Ishikawa (cell line): Measurements from ENCODE around the gene IL17RE.

Experiments
- CEBPB ChIP-seq: IDR thresholded peaks from 2 replicates; pipeline ENCODE4 v1.6.1; 2012
- CREB1 ChIP-seq: IDR thresholded peaks from 2 replicates; pipeline ENCODE4 v1.6.1; 2012; ENCODE audit warnings: low read depth
- EGR1 ChIP-seq: IDR thresholded peaks from 2 replicates; pipeline ENCODE4 v1.6.1; 2012
- EP300 ChIP-seq: IDR thresholded peaks from 2 replicates; pipeline ENCODE4 v1.6.1; 2012; ENCODE audit warnings: borderline replicate concordance
- FOXM1 ChIP-seq: IDR thresholded peaks from 2 replicates; pipeline ENCODE4 v1.6.1; 2012; ENCODE audit warnings: low read depth, borderline replicate concordance
- MAX ChIP-seq: IDR thresholded peaks from 2 replicates; pipeline ENCODE4 v1.6.1; 2012
- NFIC ChIP-seq: IDR thresholded peaks from 2 replicates; pipeline ENCODE4 v1.6.1; 2012
- RAD21 ChIP-seq: IDR thresholded peaks from 2 replicates; pipeline ENCODE4 v1.6.1; 2012; ENCODE audit warnings: low read depth
- TAF1 ChIP-seq: IDR thresholded peaks from 2 replicates; pipeline ENCODE4 v1.6.1; 2012; ENCODE audit warnings: low read depth, mild to moderate bottlenecking
- TCF12 ChIP-seq: IDR thresholded peaks from 2 replicates; pipeline ENCODE4 v1.6.1; 2012; ENCODE audit warnings: low read depth
- TEAD4 ChIP-seq: IDR thresholded peaks from 2 replicates; pipeline ENCODE4 v1.6.1; 2012
- USF1 ChIP-seq: IDR thresholded peaks from 2 replicates; pipeline ENCODE4 v1.6.1; 2012
- YY1 ChIP-seq: IDR thresholded peaks from 2 replicates; pipeline ENCODE4 v1.6.1; 2012; ENCODE audit warnings: low read depth
- ZBTB7A ChIP-seq: IDR thresholded peaks from 2 replicates; pipeline ENCODE4 v1.6.1; 2012; ENCODE audit warnings: low read depth
- TF ChIP-seq, protein P1 (sequence below): IDR thresholded peaks from 2 replicates; pipeline ENCODE4 v1.6.1; 2012; ENCODE audit warnings: low read depth, mild to moderate bottlenecking

IL17RE gene

DNA sequence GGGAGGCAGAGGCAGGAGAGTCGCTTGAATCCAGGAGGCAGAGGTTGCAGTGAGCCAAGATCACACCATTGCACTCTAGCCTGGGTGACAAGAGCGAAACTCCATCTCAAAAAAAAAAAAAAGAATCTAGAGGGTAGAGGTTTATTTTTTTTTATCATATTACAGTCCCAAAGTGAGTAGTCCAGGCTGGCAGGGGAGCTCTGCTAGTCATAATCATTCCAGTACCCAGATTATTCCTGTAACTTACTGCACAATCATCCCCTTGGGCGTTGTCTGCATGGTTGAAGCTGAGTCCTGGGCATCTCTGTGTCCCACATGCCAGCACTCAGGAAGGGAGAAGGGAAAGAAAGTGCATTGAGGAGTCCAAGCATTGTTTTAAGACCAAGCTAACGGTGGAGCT is 39.5 kb downstream of the IL17RE start:
- TF ChIP-seq ZBTB7A (no peak), EP300 (no peak), EGR1 (no peak), USF1 (no peak), CEBPB (no peak), FOXM1 (no peak), TAF1 (no peak)
- TF ChIP-seq, protein P1, sequence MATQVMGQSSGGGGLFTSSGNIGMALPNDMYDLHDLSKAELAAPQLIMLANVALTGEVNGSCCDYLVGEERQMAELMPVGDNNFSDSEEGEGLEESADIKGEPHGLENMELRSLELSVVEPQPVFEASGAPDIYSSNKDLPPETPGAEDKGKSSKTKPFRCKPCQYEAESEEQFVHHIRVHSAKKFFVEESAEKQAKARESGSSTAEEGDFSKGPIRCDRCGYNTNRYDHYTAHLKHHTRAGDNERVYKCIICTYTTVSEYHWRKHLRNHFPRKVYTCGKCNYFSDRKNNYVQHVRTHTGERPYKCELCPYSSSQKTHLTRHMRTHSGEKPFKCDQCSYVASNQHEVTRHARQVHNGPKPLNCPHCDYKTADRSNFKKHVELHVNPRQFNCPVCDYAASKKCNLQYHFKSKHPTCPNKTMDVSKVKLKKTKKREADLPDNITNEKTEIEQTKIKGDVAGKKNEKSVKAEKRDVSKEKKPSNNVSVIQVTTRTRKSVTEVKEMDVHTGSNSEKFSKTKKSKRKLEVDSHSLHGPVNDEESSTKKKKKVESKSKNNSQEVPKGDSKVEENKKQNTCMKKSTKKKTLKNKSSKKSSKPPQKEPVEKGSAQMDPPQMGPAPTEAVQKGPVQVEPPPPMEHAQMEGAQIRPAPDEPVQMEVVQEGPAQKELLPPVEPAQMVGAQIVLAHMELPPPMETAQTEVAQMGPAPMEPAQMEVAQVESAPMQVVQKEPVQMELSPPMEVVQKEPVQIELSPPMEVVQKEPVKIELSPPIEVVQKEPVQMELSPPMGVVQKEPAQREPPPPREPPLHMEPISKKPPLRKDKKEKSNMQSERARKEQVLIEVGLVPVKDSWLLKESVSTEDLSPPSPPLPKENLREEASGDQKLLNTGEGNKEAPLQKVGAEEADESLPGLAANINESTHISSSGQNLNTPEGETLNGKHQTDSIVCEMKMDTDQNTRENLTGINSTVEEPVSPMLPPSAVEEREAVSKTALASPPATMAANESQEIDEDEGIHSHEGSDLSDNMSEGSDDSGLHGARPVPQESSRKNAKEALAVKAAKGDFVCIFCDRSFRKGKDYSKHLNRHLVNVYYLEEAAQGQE: no peak

GRCh38 chr3:9942934-9943690 is 40.5 kb downstream of the IL17RE start:
- TF ChIP-seq, protein P1: no peak
- TF ChIP-seq EP300 (no peak), RAD21 (no peak), ZBTB7A (no peak), TAF1 (no peak), NFIC (no peak), MAX (no peak), CREB1 (no peak), YY1 (no peak), USF1 (no peak), TCF12 (no peak), EGR1 (no peak), CEBPB (no peak), TEAD4 (no peak), FOXM1 (no peak)

DNA sequence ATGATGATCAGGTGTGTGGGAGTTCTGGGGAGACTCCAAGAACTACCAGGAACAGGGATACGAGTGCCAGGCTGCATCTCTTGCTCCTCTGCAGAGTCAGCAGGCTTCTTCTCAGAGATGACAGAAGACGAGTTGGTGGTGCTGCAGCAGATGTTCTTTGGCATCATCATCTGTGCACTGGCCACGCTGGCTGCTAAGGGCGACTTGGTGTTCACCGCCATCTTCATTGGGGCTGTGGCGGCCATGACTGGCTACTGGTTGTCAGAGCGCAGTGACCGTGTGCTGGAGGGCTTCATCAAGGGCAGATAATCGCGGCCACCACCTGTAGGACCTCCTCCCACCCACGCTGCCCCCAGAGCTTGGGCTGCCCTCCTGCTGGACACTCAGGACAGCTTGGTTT is 41.6 kb downstream of the IL17RE start:
- TF ChIP-seq USF1 (no peak), TEAD4 (no peak), CREB1 (no peak), EP300 (no peak), CEBPB (no peak), TCF12 (no peak), NFIC (no peak), EGR1 (no peak), RAD21 (no peak), YY1 (no peak), TAF1 (no peak), FOXM1 (no peak), ZBTB7A (no peak), MAX (no peak)
- TF ChIP-seq, protein P1: no peak

DNA sequence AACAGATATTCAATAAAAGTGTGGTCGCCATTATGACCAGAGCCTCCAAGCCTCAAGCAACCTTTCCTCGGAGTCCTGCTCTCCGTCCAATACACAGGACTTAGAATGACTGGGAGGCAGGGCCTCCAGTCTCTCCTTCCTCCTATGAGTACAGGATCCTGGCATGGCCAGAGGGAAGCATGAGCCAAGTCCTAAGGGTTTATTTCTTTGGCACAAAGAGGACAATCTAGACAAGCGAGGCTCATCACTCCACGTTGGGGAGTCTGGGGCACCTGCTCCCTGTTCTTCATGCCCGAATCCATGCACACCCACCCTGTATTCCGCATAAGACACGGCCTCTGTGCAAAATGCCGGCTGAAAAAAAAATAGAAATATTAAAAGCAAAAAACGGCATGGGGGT is 42.7 kb downstream of the IL17RE start:
- TF ChIP-seq EGR1: no peak
- no peak for TF ChIP-seq TEAD4
- TF ChIP-seq, protein P1: no peak
- TF ChIP-seq MAX: no peak
- no peak for TF ChIP-seq ZBTB7A
- no peak for TF ChIP-seq CEBPB
- no peak for TF ChIP-seq EP300
- TF ChIP-seq USF1: no peak
- TF ChIP-seq TAF1: no peak
- no peak for TF ChIP-seq NFIC
- no peak for TF ChIP-seq RAD21
- no peak for TF ChIP-seq FOXM1
- no peak for TF ChIP-seq TCF12
- TF ChIP-seq CREB1: no peak
- TF ChIP-seq YY1: no peak
